ENCODE measurements around the gene OPN3. TPM values are rescaled to one million over a fixed set of nuclear protein-coding genes. Genes with fewer than 3 reads are reported as not detected.

Gene OPN3
- total and polyA plus RNA-seq, 2 of the 4 experiments (the other 2 are of a cell fraction), result 16.4 to 21.9 TPM

GRCh38 chr1:241654019-241654418, 13.8 kb upstream of the OPN3 start:
- dilution Hi-C loops (cut with HindIII; ENCODE audit: low sequenced_read_pairs, unreplicated experiment), result no loop called here
- Histone ChIP-seq H3K23ac (ENCODE audit: low read depth, low read length) (no peak overlapping the region), H3K9me1 (ENCODE audit: insufficient read depth, low read length) (no peaks in the 10 kb centered on the region), H3K9ac (ENCODE audit: low read depth, low read length) (no peak overlapping the region), H4K5ac (ENCODE audit: low read depth, low read length) (no peak overlapping the region), H2AFZ (replicated peaks; ENCODE audit: low read length, poor library complexity) (no peak overlapping the region), H3K4me3 (ENCODE audit: insufficient read depth, low read depth, low read length) (no peak overlapping the region), H3K56ac (ENCODE audit: extremely low read depth, insufficient read depth, low read length) (no peak overlapping the region), H3K36me3 (ENCODE audit: control insufficient read depth, insufficient read depth, low read length) (no peaks in the 10 kb centered on the region), H3K4ac (ENCODE audit: low read depth, low read length) (no peak overlapping the region), H2AK9ac (replicated peaks; ENCODE audit: low read depth, low read length, poor library complexity) (no peak overlapping the region), H3K4me2 (ENCODE audit: low read depth, low read length) (no peak overlapping the region), H3K14ac (replicated peaks; ENCODE audit: low read depth, low read length) (no peak overlapping the region), H4K20me1 (ENCODE audit: insufficient read depth, low read length) (no peaks in the 10 kb centered on the region), H4K91ac (ENCODE audit: insufficient read depth, low read depth, low read length) (no peak overlapping the region), H3K79me1 (ENCODE audit: low read depth in 1 of 2, low read length in 2 of 2) (no peaks in the 10 kb centered on the region), H2BK120ac (ENCODE audit: low read depth, low read length) (no peak overlapping the region), H2AK5ac (ENCODE audit: low read depth, low read length) (no peak overlapping the region), H3K27me3 (ENCODE audit: control insufficient read depth, insufficient read depth, low read length) (peaks cover 2% of the 10 kb centered on the region), H2BK20ac (ENCODE audit: low read depth, low read length) (no peak overlapping the region), H3K4me1 (ENCODE audit: control insufficient read depth, insufficient read depth, low read length) (no peaks in the 10 kb centered on the region), H2BK15ac (ENCODE audit: low read depth, low read length) (no peak overlapping the region), H2BK5ac (ENCODE audit: low read depth, low read length, poor library complexity, severe bottlenecking) (no peak overlapping the region), H3K9me3 (ENCODE audit: control insufficient read depth, insufficient read depth, low read length) (no peaks in the 10 kb centered on the region; the same call in 1 of the 2 replicates), H4K8ac (ENCODE audit: low read depth in 2 of 2, low read length in 2 of 2) (no peak overlapping the region), H3K27ac (ENCODE audit: insufficient read depth, low read length) (no peak overlapping the region), H3K18ac (ENCODE audit: low read depth, low read length) (no peak overlapping the region)
- ChIA-PET CTCF (interaction anchor here (0.7 to 1.1 kb wide), 2 partner anchors 10 to 11 kb away, joined by 3 to 4 read pairs; no protein-coding TSS in a partner anchor), POLR2A (ENCODE audit: unreplicated experiment) (no interaction called here)
- in situ Hi-C loops (cut with MboI; ENCODE audit: low sequenced_read_pairs), result no loop called here
- no peak for TF ChIP-seq NFE2L2 (IDR thresholded peaks at IDR 0.05; ENCODE audit: low read depth, low read length)
- TF ChIP-seq MXI1 (IDR thresholded peaks at IDR 0.05; ENCODE audit: borderline replicate concordance, low read depth, low read length), result no peak
- no peak for TF ChIP-seq RFX5 (IDR thresholded peaks at IDR 0.05; ENCODE audit: low read depth, low read length)
- TF ChIP-seq BHLHE40 (IDR thresholded peaks at IDR 0.05; ENCODE audit: low read depth, low read length), result no peak
- TF ChIP-seq MAFK (IDR thresholded peaks at IDR 0.05; ENCODE audit: low read depth, low read length), result no peak
- TF ChIP-seq CHD1 (IDR thresholded peaks at IDR 0.05; ENCODE audit: low read depth, low read length), result no peak
- no peak for TF ChIP-seq POLR2A (IDR thresholded peaks at IDR 0.05; ENCODE audit: low read depth, low read length)
- TF ChIP-seq CEBPB (IDR thresholded peaks at IDR 0.05; ENCODE audit: low read depth, low read length), result no peak
- no peak for TF ChIP-seq FOS (IDR thresholded peaks at IDR 0.05; ENCODE audit: low read depth, low read length)
- TF ChIP-seq RCOR1 (IDR thresholded peaks at IDR 0.05; ENCODE audit: insufficient replicate concordance, low read length), result no peak
- TF ChIP-seq MAZ (IDR thresholded peaks at IDR 0.05; ENCODE audit: borderline replicate concordance, low read depth, low read length), result no peak
- TF ChIP-seq CTCF (conservative IDR thresholded peaks at IDR 0.05; ENCODE audit: low read depth, low read length), result no peak
- TF ChIP-seq SMC3 (IDR thresholded peaks at IDR 0.05; ENCODE audit: low read depth, low read length), result no peak
- no peak for TF ChIP-seq ELK1 (IDR thresholded peaks at IDR 0.05; ENCODE audit: borderline replicate concordance, low read depth, low read length)
- TF ChIP-seq RAD21 (IDR thresholded peaks at IDR 0.05; ENCODE audit: low read length), result no peak
- TF ChIP-seq USF2 (IDR thresholded peaks at IDR 0.05; ENCODE audit: low read depth, low read length), result no peak
- intact Hi-C loops (cut with micrococcal nuclease), result no loop called here
- DNase-seq (no peak), ATAC-seq (ENCODE audit: low read depth) (no peak)
- WGBS, 2 experiments (ENCODE audit: extremely low coverage in 2 of 2, insufficient read length in 1 of 2), result no CpG with 5 or more reads among the region's 1 CpG
- no TSS peak for BruUV-seq (replicated peaks)

All from IMR-90 (cell line).